Measurements from ENCODE around the gene KCNT2.

The KCNT2 gene

GRCh38 chr1:196464480-196464941 is 143.7 kb downstream of the KCNT2 start:
- H3K4me1 Mint-ChIP-seq = no peaks in the 10 kb centered on the region
- ATAC-seq (no peak), DNase-seq (no peak)
- H3K4me3 Mint-ChIP-seq = no peak overlapping the region
- no peaks in the 10 kb centered on the region for H3K36me3 Mint-ChIP-seq (ENCODE audit: low read depth)
- H3K9me3 Mint-ChIP-seq = no peaks in the 10 kb centered on the region
- no peak overlapping the region for H3K27ac Mint-ChIP-seq
- H3K27me3 Mint-ChIP-seq = no peaks in the 10 kb centered on the region

GRCh38 chr1:196462086-196462485 is 146.2 kb downstream of the KCNT2 start:
- no peak for ATAC-seq
- no peak overlapping the region for H3K4me3 Mint-ChIP-seq

GRCh38 chr1:196461521-196461920 is 146.7 kb downstream of the KCNT2 start:
- Mint-ChIP-seq H3K36me3 (ENCODE audit: low read depth) (no peaks in the 10 kb centered on the region), H3K4me3 (no peak overlapping the region), H3K4me1 (no peaks in the 10 kb centered on the region), H3K27me3 (no peaks in the 10 kb centered on the region), H3K27ac (no peak overlapping the region), H3K9me3 (no peaks in the 10 kb centered on the region)
- DNase-seq (no peak), ATAC-seq (no peak)

More at GRCh38 chr1:196462086-196462485, 146.2 kb downstream of the KCNT2 start:
- Mint-ChIP-seq H3K9me3 (no peaks in the 10 kb centered on the region), H3K36me3 (ENCODE audit: low read depth) (no peaks in the 10 kb centered on the region), H3K27ac (no peak overlapping the region), H3K4me1 (no peaks in the 10 kb centered on the region), H3K27me3 (no peaks in the 10 kb centered on the region)
- DNase-seq = no peak

- Mint-ChIP-seq H3K4me1 (no peaks in the 10 kb centered on the region), H3K4me3 (no peak overlapping the region), H3K27ac (no peak overlapping the region), H3K27me3 (no peaks in the 10 kb centered on the region), H3K36me3 (ENCODE audit: low read depth) (no peaks in the 10 kb centered on the region), H3K9me3 (no peaks in the 10 kb centered on the region)
- ATAC-seq (no peak), DNase-seq (no peak)
Observed at GRCh38 chr1:196459383-196459782, 148.9 kb downstream of the KCNT2 start.

- H3K27ac Mint-ChIP-seq = no peak overlapping the region
- ATAC-seq = no peak
- H3K27me3 Mint-ChIP-seq = no peaks in the 10 kb centered on the region
- H3K4me1 Mint-ChIP-seq = no peaks in the 10 kb centered on the region
- no peak overlapping the region for H3K4me3 Mint-ChIP-seq
- no peaks in the 10 kb centered on the region for H3K9me3 Mint-ChIP-seq
- H3K36me3 Mint-ChIP-seq (ENCODE audit: low read depth) = no peaks in the 10 kb centered on the region
- DNase-seq = no peak
Observed at GRCh38 chr1:196454792-196455191, 153.4 kb downstream of the KCNT2 start.

- Mint-ChIP-seq H3K4me3 (no peak overlapping the region), H3K4me1 (no peaks in the 10 kb centered on the region), H3K27ac (no peak overlapping the region), H3K27me3 (no peaks in the 10 kb centered on the region), H3K36me3 (ENCODE audit: low read depth) (no peaks in the 10 kb centered on the region), H3K9me3 (no peaks in the 10 kb centered on the region)
- ATAC-seq (no peak), DNase-seq (no peak)
Observed at GRCh38 chr1:196451103-196451502, 157.1 kb downstream of the KCNT2 start.

- Mint-ChIP-seq H3K27me3 (no peaks in the 10 kb centered on the region), H3K27ac (no peak overlapping the region), H3K36me3 (ENCODE audit: low read depth) (no peaks in the 10 kb centered on the region), H3K4me3 (no peak overlapping the region), H3K4me1 (no peaks in the 10 kb centered on the region), H3K9me3 (no peaks in the 10 kb centered on the region)
- DNase-seq (no peak), ATAC-seq (no peak)
Observed at GRCh38 chr1:196450143-196451095, 157.8 kb downstream of the KCNT2 start.

- H3K4me3 Mint-ChIP-seq = no peak overlapping the region
- H3K4me1 Mint-ChIP-seq = no peaks in the 10 kb centered on the region
- H3K27ac Mint-ChIP-seq = no peak overlapping the region
- no peaks in the 10 kb centered on the region for H3K36me3 Mint-ChIP-seq (ENCODE audit: low read depth)
- no peaks in the 10 kb centered on the region for H3K27me3 Mint-ChIP-seq
- no peaks in the 10 kb centered on the region for H3K9me3 Mint-ChIP-seq
- ATAC-seq (no peak), DNase-seq (no peak)
Observed at GRCh38 chr1:196449460-196449859, 158.8 kb downstream of the KCNT2 start.

- H3K27ac Mint-ChIP-seq = no peak overlapping the region
- no peaks in the 10 kb centered on the region for H3K36me3 Mint-ChIP-seq (ENCODE audit: low read depth)
- no peaks in the 10 kb centered on the region for H3K9me3 Mint-ChIP-seq
- DNase-seq (no peak), ATAC-seq (no peak)
- H3K4me3 Mint-ChIP-seq = no peak overlapping the region
- no peaks in the 10 kb centered on the region for H3K4me1 Mint-ChIP-seq
- H3K27me3 Mint-ChIP-seq = no peaks in the 10 kb centered on the region
Observed at GRCh38 chr1:196445775-196446174, 162.5 kb downstream of the KCNT2 start.

GRCh38 chr1:196444634-196445033 is 163.6 kb downstream of the KCNT2 start:
- DNase-seq (no peak), ATAC-seq (no peak)
- no peaks in the 10 kb centered on the region for H3K9me3 Mint-ChIP-seq
- no peaks in the 10 kb centered on the region for H3K36me3 Mint-ChIP-seq (ENCODE audit: low read depth)
- no peak overlapping the region for H3K4me3 Mint-ChIP-seq
- no peaks in the 10 kb centered on the region for H3K4me1 Mint-ChIP-seq
- no peak overlapping the region for H3K27ac Mint-ChIP-seq
- no peaks in the 10 kb centered on the region for H3K27me3 Mint-ChIP-seq

- Mint-ChIP-seq H3K27me3 (no peaks in the 10 kb centered on the region), H3K27ac (no peak overlapping the region), H3K36me3 (ENCODE audit: low read depth) (no peaks in the 10 kb centered on the region), H3K4me1 (no peaks in the 10 kb centered on the region), H3K9me3 (no peaks in the 10 kb centered on the region), H3K4me3 (no peak overlapping the region)
- ATAC-seq (no peak), DNase-seq (no peak)
Observed at GRCh38 chr1:196442366-196442765, 165.9 kb downstream of the KCNT2 start.

GRCh38 chr1:196440711-196441110 is 167.5 kb downstream of the KCNT2 start:
- DNase-seq = no peak
- no peaks in the 10 kb centered on the region for H3K36me3 Mint-ChIP-seq (ENCODE audit: low read depth)
- no peaks in the 10 kb centered on the region for H3K27me3 Mint-ChIP-seq
- no peak for ATAC-seq
- H3K4me1 Mint-ChIP-seq = no peaks in the 10 kb centered on the region
- no peaks in the 10 kb centered on the region for H3K9me3 Mint-ChIP-seq
- H3K4me3 Mint-ChIP-seq = no peak overlapping the region
- no peak overlapping the region for H3K27ac Mint-ChIP-seq

- Mint-ChIP-seq H3K4me1 (no peaks in the 10 kb centered on the region), H3K27ac (no peak overlapping the region), H3K36me3 (ENCODE audit: low read depth) (no peaks in the 10 kb centered on the region), H3K9me3 (no peaks in the 10 kb centered on the region), H3K27me3 (no peaks in the 10 kb centered on the region), H3K4me3 (no peak overlapping the region)
- DNase-seq = no peak
- ATAC-seq = no peak
Observed at GRCh38 chr1:196438329-196438728, 169.9 kb downstream of the KCNT2 start.

GRCh38 chr1:196437671-196438070 is 170.6 kb downstream of the KCNT2 start:
- no peak overlapping the region for H3K4me3 Mint-ChIP-seq
- DNase-seq = no peak
- no peaks in the 10 kb centered on the region for H3K4me1 Mint-ChIP-seq
- no peaks in the 10 kb centered on the region for H3K9me3 Mint-ChIP-seq
- no peak for ATAC-seq
- no peaks in the 10 kb centered on the region for H3K27me3 Mint-ChIP-seq
- no peak overlapping the region for H3K27ac Mint-ChIP-seq
- no peaks in the 10 kb centered on the region for H3K36me3 Mint-ChIP-seq (ENCODE audit: low read depth)

- Mint-ChIP-seq H3K4me1 (no peaks in the 10 kb centered on the region), H3K27ac (no peak overlapping the region)
- no peak for DNase-seq
Observed at GRCh38 chr1:196433000-196433399, 175.2 kb downstream of the KCNT2 start.

More at GRCh38 chr1:196433000-196433399, 175.2 kb downstream of the KCNT2 start:
- H3K27me3 Mint-ChIP-seq = no peaks in the 10 kb centered on the region
- no peaks in the 10 kb centered on the region for H3K9me3 Mint-ChIP-seq
- no peak overlapping the region for H3K4me3 Mint-ChIP-seq
- no peaks in the 10 kb centered on the region for H3K36me3 Mint-ChIP-seq (ENCODE audit: low read depth)
- ATAC-seq = no peak

Data from activated naive CD8-positive, alpha-beta T cell treated with anti-CD3 and anti-CD28 coated beads, Interleukin-2, amount 50 U/mL, for 24 hours (primary cell).